K562 (cell line): ENCODE measurements around the gene KRTAP9-8. TPM values are rescaled to one million over a fixed set of nuclear protein-coding genes. Genes with fewer than 3 reads are reported as not detected.

ENCODE experiments used
- ATAC-seq: fragments of 200-7000 bp; cut with Tn5 transposase; 3 replicates; pipeline ENCODE4 v1.9.1; 2020; ENCODE audit warnings: moderate library complexity
- BruUV-seq: library from RNA; stranded (reverse); fragments of 400-500 nt; replicated peaks from 2 replicates; lab custom pipeline; 2021; lab: Mats Ljungman, UMichigan
- CTCF ChIA-PET: fragments of 300-600 bp; formaldehyde crosslinking; extraction: SDS; loops from one replicate; lab custom pipeline; 2021; ENCODE audit warnings: low intra/inter-chr PET ratio; lab: Yijun Ruan, JAX
- POLR2A ChIA-PET: fragments of 300-600, 350-650 bp; sonication (Branson Sonifier 250); formaldehyde crosslinking; extraction: SDS; loops from one replicate; lab custom pipeline; 2021; ENCODE audit warnings: antibody characterized with exemption, inconsistent platforms; lab: Yijun Ruan, JAX
- DNase-seq, 4 experiments: peaks; one replicate each; pipeline versions ENCODE4 v3.0.0 to v3.0.0-alpha.2; 2011 to 2018; ENCODE audit warnings: low spot score in 3 of 4, mixed read lengths in 3 of 4; ENCODE audit errors: extremely low read depth in 1 of 4
- FAIRE-seq: peaks from 2 replicates; lab custom pipeline; 2011; peaks lifted over from hg19 to GRCh38; lab: Jason Lieb, UNC
- H2AFZ ChIP-seq: 2 replicates; pipeline ENCODE4 v1.6.0; 2011; ENCODE audit warnings: low read depth, low read length, control low read depth, inconsistent platforms
- H3K27ac ChIP-seq: fragments of 200-600 bp; 3 replicates; pipeline ENCODE4 v1.8.0; 2011; ENCODE audit warnings: low read depth, mild to moderate bottlenecking, control low read depth, inconsistent platforms, low read length, moderate library complexity, mixed read lengths; ENCODE audit errors: extremely low read depth
- H3K27me3 ChIP-seq, 2 experiments: fragments of 300-600 bp in 1 of 2; 2 replicates in 1 of 2; 3 replicates in 1 of 2; pipeline versions ENCODE4 v1.6.0 to v1.8.0; 2011; ENCODE audit warnings: inconsistent platforms in 2 of 2, low read length in 2 of 2, mild to moderate bottlenecking in 1 of 2, mixed read lengths in 1 of 2, moderate library complexity in 1 of 2; ENCODE audit not compliant: control insufficient read depth in 2 of 2, insufficient read depth in 2 of 2
- H3K36me3 ChIP-seq: fragments of 300-600 bp; 3 replicates; pipeline ENCODE4 v1.8.0; 2011; ENCODE audit warnings: mild to moderate bottlenecking, low read length, inconsistent platforms; ENCODE audit not compliant: control insufficient read depth, insufficient read depth
- H3K4me1 ChIP-seq, 2 experiments: fragments of 200-600 bp in 1 of 2; replicated peaks in 1 of 2; 2 replicates in 1 of 2; 3 replicates in 1 of 2; pipeline versions ENCODE4 v1.5.1 to v1.8.0; 2011; ENCODE audit warnings: inconsistent platforms in 2 of 2, low read length in 2 of 2, mild to moderate bottlenecking in 1 of 2, mixed read lengths in 1 of 2, moderate library complexity in 1 of 2; ENCODE audit not compliant: control insufficient read depth in 2 of 2, insufficient read depth in 2 of 2
- H3K4me2 ChIP-seq: 2 replicates; pipeline ENCODE4 v1.6.1; 2011; ENCODE audit warnings: low read length, control low read depth, inconsistent platforms, mixed read lengths; ENCODE audit not compliant: insufficient read depth
- H3K4me3 ChIP-seq: fragments of 200-600 bp; sonication (generic), shearing (Covaris generic); 2 replicates; pipeline ENCODE4 v1.5.1; 2016; ENCODE audit warnings: control low read depth, inconsistent platforms
- H3K79me2 ChIP-seq: fragments of 200-600 bp; 3 replicates; pipeline ENCODE4 v1.8.0; 2011; ENCODE audit warnings: low read length, inconsistent platforms; ENCODE audit not compliant: control insufficient read depth, insufficient read depth
- H3K9ac ChIP-seq, 2 experiments: 2 replicates each; pipeline versions ENCODE4 v1.6.0 to v1.6.1; 2011; ENCODE audit warnings: low read depth in 2 of 2, low read length in 2 of 2, control low read depth in 1 of 2, inconsistent platforms in 1 of 2, mild to moderate bottlenecking in 1 of 2, mixed read lengths in 1 of 2; ENCODE audit not compliant: insufficient read depth in 1 of 2
- H3K9me1 ChIP-seq: one replicate; pipeline ENCODE4 v1.6.0; 2011; ENCODE audit warnings: inconsistent platforms, mild to moderate bottlenecking, low read length, moderate library complexity; ENCODE audit not compliant: control insufficient read depth, insufficient read depth
- H3K9me3 ChIP-seq: replicated peaks from 2 replicates; pipeline ENCODE4 v1.5.1; 2011; ENCODE audit warnings: low read depth, low read length, inconsistent platforms; ENCODE audit not compliant: control insufficient read depth, insufficient read depth
- H4K20me1 ChIP-seq: replicated peaks from 2 replicates; pipeline ENCODE4 v1.6.1; 2011; ENCODE audit warnings: low read length, inconsistent platforms, mixed read lengths; ENCODE audit not compliant: control insufficient read depth, insufficient read depth
- ARID2 ChIP-seq: fragments of 450-650 bp; IDR thresholded peaks from 2 replicates; pipeline ENCODE4 v1.6.1; 2017; ENCODE audit warnings: antibody characterized with exemption, mild to moderate bottlenecking
- FOXJ3 ChIP-seq: sonication (generic); formaldehyde crosslinking; IDR thresholded peaks from 2 replicates; pipeline ENCODE4 v1.4.0; 2020; ENCODE audit warnings: mild to moderate bottlenecking, missing genetic modification reagents
- GATA2 ChIP-seq: sonication (generic); formaldehyde crosslinking; IDR thresholded peaks from 2 replicates; pipeline ENCODE4 v1.4.0; 2020; ENCODE audit warnings: mild to moderate bottlenecking, missing genetic modification reagents
- GATAD2A ChIP-seq: fragments of 450-650 bp; IDR thresholded peaks from 2 replicates; pipeline ENCODE4 v1.6.1; 2017
- LCOR ChIP-seq: sonication (generic); formaldehyde crosslinking; IDR thresholded peaks from 2 replicates; pipeline ENCODE4 v1.8.0; 2022; ENCODE audit warnings: mild to moderate bottlenecking, missing genetic modification reagents
- NFXL1 ChIP-seq: fragments of 450-650 bp; formaldehyde crosslinking; IDR thresholded peaks from 2 replicates; pipeline ENCODE4 v1.4.0; 2021; ENCODE audit warnings: mild to moderate bottlenecking
- RB1 ChIP-seq: fragments of 450-650 bp; IDR thresholded peaks from 2 replicates; pipeline ENCODE4 v1.6.1; 2017; ENCODE audit warnings: low read depth, mild to moderate bottlenecking
- SAP30 ChIP-seq: fragments of 200-600 bp; sonication (generic); IDR thresholded peaks from 2 replicates; pipeline ENCODE4 v1.6.1; 2012; ENCODE audit warnings: borderline replicate concordance, low read depth, mild to moderate bottlenecking, moderate library complexity, low read length, control low read depth, inconsistent platforms; ENCODE audit not compliant: insufficient read depth, poor library complexity, severe bottlenecking
- XRCC3 ChIP-seq: fragments of 450-650 bp; IDR thresholded peaks from 2 replicates; pipeline ENCODE4 v1.6.1; 2017; ENCODE audit warnings: mild to moderate bottlenecking, moderate library complexity
- ZFP36 ChIP-seq: fragments of 150-350 bp; IDR thresholded peaks from 2 replicates; pipeline ENCODE4 v1.6.1; 2018; ENCODE audit warnings: low read length, low read depth; ENCODE audit not compliant: partially characterized antibody
- ZNF174 ChIP-seq: fragments of 250-450 bp; sonication (Bioruptor Pico); IDR thresholded peaks from 2 replicates; pipeline ENCODE4 v1.4.0; 2020; ENCODE audit warnings: mild to moderate bottlenecking
- ZNF253 ChIP-seq: fragments of 250-450 bp; sonication (Bioruptor Pico); conservative IDR thresholded peaks from 2 replicates; pipeline ENCODE4 v1.6.1; 2021; ENCODE audit warnings: mild to moderate bottlenecking
- ZZZ3 ChIP-seq: fragments of 450-650 bp; IDR thresholded peaks from 2 replicates; pipeline ENCODE4 v1.6.1; 2016; ENCODE audit warnings: antibody characterized with exemption, mild to moderate bottlenecking, moderate library complexity
- WGBS: fragments of 100-300 bp; shearing (Covaris generic); methylation state at CpG from one replicate; pipeline ENCODE4 v1.1.6; 2016; ENCODE audit warnings: low coverage, mixed read lengths; ENCODE audit not compliant: insufficient coverage; ENCODE audit errors: missing lambda C conversion rate; 5-methylcytosine and 5-hydroxymethylcytosine counted together
- in situ Hi-C: fragments of 300-500 bp; cut with MboI; formaldehyde crosslinking; loops from 4 replicates; pipeline ENCODE4 v1.15.0; 2018; ENCODE audit warnings: inconsistent platforms, mixed read lengths
- intact Hi-C: fragments of 100-400 bp; cut with micrococcal nuclease; formaldehyde crosslinking; loops from 2 replicates; pipeline ENCODE4 v1.14.2; 2022
- polyA plus RNA-seq, 8 experiments: library from polyadenylated mRNA; depleted of rRNA in 4 of 8; stranded (reverse) in 5 of 8; unstranded in 3 of 8; fragments of >200 nt; fragmentation: Nextera tagmentation in 2 of 8; fragmentation: Illumina TruSeq in 1 of 8; extraction: Ambion mirVana in 2 of 8; extraction: Trizol in 1 of 8; gene quantifications; 2 replicates each; pipeline versions ENCODE4 v1.2.1 to v1.2.3, GENCODE V29; 2011 to 2014; ENCODE audit warnings: inconsistent platforms in 1 of 8, missing spikeins in 1 of 8
- total RNA-seq, 7 experiments: library from RNA; depleted of rRNA in 6 of 7; stranded (reverse); fragments of >200 nt in 6 of 7; fragmentation: Illumina TruSeq in 2 of 7; extraction: Trizol in 2 of 7; gene quantifications; 2 replicates each; pipeline versions ENCODE4 v1.2.1 to v1.2.3, GENCODE V29; 2011 to 2021; ENCODE audit warnings: low replicate concordance in 1 of 7
- TF ChIP-seq, protein P1 (sequence below): IDR thresholded peaks from 2 replicates; pipeline ENCODE4 v1.6.1; 2016; ENCODE audit warnings: missing genetic modification characterization, missing compliant biosample characterization

The KRTAP9-8 gene
- total and polyA plus RNA-seq, 9 of the 15 experiments (the other 6 are each of a cell fraction or from before 2014, with no cell fraction given) = not detected

- Histone ChIP-seq H3K27me3 (peaks cover 0 to 2% of the 10 kb centered on the region in 2 experiments; a peak in 1 of 5 replicates), H3K9me3 (no peaks in the 10 kb centered on the region), H3K9me1 (no peaks in the 10 kb centered on the region), H3K79me2 (no peaks in the 10 kb centered on the region), H4K20me1 (no peaks in the 10 kb centered on the region), H3K27ac (no peak overlapping the region), H3K9ac (no peak overlapping the region), H3K4me2 (no peak overlapping the region), H3K4me1 (no peaks in the 10 kb centered on the region), H3K36me3 (no peaks in the 10 kb centered on the region), H3K4me3 (no peak overlapping the region), H2AFZ (no peak overlapping the region)
- DNase-seq (no peak), FAIRE-seq (no peak), ATAC-seq (no peak)
- no TSS peak for BruUV-seq
- TF ChIP-seq, protein P1, sequence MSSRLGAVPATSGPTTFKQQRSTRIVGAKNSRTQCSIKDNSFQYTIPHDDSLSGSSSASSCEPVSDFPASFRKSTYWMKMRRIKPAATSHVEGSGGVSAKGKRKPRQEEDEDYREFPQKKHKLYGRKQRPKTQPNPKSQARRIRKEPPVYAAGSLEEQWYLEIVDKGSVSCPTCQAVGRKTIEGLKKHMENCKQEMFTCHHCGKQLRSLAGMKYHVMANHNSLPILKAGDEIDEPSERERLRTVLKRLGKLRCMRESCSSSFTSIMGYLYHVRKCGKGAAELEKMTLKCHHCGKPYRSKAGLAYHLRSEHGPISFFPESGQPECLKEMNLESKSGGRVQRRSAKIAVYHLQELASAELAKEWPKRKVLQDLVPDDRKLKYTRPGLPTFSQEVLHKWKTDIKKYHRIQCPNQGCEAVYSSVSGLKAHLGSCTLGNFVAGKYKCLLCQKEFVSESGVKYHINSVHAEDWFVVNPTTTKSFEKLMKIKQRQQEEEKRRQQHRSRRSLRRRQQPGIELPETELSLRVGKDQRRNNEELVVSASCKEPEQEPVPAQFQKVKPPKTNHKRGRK (tag) = no peak
- TF ChIP-seq RB1 (no peak), GATAD2A (no peak), ZNF174 (no peak), ARID2 (no peak)
- intact Hi-C loops = no loop called here
- ChIA-PET CTCF (no interaction called here), POLR2A (no interaction called here)
- WGBS = 0% methylated on average over 1 of the region's 1 CpG
- in situ Hi-C loops = no loop called here
Measured at GRCh38 chr17:41256291-41256685, 18.5 kb downstream of the KRTAP9-8 start.

DNA sequence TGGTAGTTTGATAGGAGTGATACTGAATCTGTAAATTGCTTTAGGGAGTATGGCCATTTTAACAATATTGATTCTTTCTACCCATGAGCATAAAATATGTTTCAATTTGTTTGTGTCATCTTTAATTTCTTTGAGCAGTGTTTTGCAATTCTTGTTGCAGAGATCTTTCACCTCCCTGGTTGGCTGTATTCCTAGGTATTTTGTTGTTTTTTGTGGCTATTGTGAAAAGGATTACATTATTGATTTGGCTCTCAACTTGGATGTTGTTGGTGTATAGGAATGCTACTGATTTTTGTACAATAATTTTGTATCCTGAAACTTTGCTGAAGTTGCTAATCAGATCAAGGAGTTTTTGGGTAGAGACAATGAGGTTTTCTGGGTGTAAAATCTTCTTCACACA, 20.6 kb downstream of the KRTAP9-8 start:
- no peaks in the 10 kb centered on the region for H4K20me1 ChIP-seq
- ChIA-PET POLR2A (no interaction called here), CTCF (no interaction called here)
- H3K9me1 ChIP-seq = no peaks in the 10 kb centered on the region
- no peak overlapping the region for H3K4me2 ChIP-seq
- ATAC-seq (no peak), FAIRE-seq (no peak), DNase-seq (no peak)
- H3K4me1 ChIP-seq = no peaks in the 10 kb centered on the region
- no peaks in the 10 kb centered on the region for H3K36me3 ChIP-seq
- in situ Hi-C loops (no loop called here), intact Hi-C loops (no loop called here)
- no peak overlapping the region for H2AFZ ChIP-seq
- no peak overlapping the region for H3K9ac ChIP-seq
- peaks cover 0 to 2% of the 10 kb centered on the region in 2 experiments; a peak in 1 of 5 replicates for H3K27me3 ChIP-seq
- H3K4me3 ChIP-seq = no peak overlapping the region
- H3K79me2 ChIP-seq = no peaks in the 10 kb centered on the region
- no TSS peak for BruUV-seq
- no peaks in the 10 kb centered on the region for H3K9me3 ChIP-seq
- H3K27ac ChIP-seq = no peak overlapping the region
- TF ChIP-seq XRCC3 (no peak), ZNF253 (CRISPR knock-in tag) (no peak), NFXL1 (CRISPR knock-in tag) (no peak), ZZZ3 (no peak), FOXJ3 (CRISPR knock-in tag) (no peak), LCOR (no peak), GATA2 (no peak), SAP30 (no peak), ZFP36 (no peak)
